ENCODE measurements around the gene PLK2.

DNA sequence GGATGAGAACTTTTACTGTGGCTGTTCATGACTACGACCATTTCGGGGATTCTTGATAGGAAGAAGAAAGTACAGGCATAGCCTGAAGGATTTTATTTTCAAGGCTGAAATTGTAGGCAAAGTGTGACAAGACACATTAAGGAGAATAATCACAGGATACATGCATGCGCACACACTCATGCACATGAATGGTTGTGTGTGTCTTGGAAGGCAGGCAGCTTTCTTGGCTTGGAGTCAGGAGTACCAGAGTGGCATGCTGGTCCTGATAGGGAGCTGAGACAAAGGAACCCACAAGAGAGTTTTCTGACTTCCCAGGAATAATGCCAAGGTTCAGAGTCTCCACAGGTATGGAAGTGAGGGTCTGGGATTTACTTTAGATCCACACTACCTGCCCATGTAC, 22.2 kb downstream of the PLK2 start:
- no peak for TF ChIP-seq RARB (CRISPR knock-in tag; IDR thresholded peaks at IDR 0.05)
- TF ChIP-seq, protein P1, sequence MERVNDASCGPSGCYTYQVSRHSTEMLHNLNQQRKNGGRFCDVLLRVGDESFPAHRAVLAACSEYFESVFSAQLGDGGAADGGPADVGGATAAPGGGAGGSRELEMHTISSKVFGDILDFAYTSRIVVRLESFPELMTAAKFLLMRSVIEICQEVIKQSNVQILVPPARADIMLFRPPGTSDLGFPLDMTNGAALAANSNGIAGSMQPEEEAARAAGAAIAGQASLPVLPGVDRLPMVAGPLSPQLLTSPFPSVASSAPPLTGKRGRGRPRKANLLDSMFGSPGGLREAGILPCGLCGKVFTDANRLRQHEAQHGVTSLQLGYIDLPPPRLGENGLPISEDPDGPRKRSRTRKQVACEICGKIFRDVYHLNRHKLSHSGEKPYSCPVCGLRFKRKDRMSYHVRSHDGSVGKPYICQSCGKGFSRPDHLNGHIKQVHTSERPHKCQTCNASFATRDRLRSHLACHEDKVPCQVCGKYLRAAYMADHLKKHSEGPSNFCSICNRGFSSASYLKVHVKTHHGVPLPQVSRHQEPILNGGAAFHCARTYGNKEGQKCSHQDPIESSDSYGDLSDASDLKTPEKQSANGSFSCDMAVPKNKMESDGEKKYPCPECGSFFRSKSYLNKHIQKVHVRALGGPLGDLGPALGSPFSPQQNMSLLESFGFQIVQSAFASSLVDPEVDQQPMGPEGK (CRISPR knock-in tag; IDR thresholded peaks at IDR 0.05; ENCODE audit: borderline replicate concordance): no peak
- no peak for TF ChIP-seq ZC3H10 (CRISPR knock-in tag; IDR thresholded peaks at IDR 0.05)
- no peak for TF ChIP-seq ARNTL (CRISPR knock-in tag; IDR thresholded peaks at IDR 0.05; ENCODE audit: borderline replicate concordance, low read depth)
- TF ChIP-seq BACH2 (CRISPR knock-in tag; IDR thresholded peaks at IDR 0.05; ENCODE audit: borderline replicate concordance): no peak
- TF ChIP-seq, protein P2, sequence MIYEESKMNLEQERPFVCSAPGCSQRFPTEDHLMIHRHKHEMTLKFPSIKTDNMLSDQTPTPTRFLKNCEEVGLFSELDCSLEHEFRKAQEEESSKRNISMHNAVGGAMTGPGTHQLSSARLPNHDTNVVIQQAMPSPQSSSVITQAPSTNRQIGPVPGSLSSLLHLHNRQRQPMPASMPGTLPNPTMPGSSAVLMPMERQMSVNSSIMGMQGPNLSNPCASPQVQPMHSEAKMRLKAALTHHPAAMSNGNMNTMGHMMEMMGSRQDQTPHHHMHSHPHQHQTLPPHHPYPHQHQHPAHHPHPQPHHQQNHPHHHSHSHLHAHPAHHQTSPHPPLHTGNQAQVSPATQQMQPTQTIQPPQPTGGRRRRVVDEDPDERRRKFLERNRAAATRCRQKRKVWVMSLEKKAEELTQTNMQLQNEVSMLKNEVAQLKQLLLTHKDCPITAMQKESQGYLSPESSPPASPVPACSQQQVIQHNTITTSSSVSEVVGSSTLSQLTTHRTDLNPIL (CRISPR knock-in tag; IDR thresholded peaks at IDR 0.05; ENCODE audit: low read depth): no peak
- TF ChIP-seq ZNF8 (CRISPR knock-in tag; IDR thresholded peaks at IDR 0.05): no peak
- TF ChIP-seq ZFP3 (CRISPR knock-in tag; IDR thresholded peaks at IDR 0.05): no peak
- no peak for TF ChIP-seq SNAI2 (CRISPR knock-in tag; IDR thresholded peaks at IDR 0.05)
- no peak for TF ChIP-seq ZNF70 (CRISPR knock-in tag; IDR thresholded peaks at IDR 0.05)
- TF ChIP-seq, protein P3, sequence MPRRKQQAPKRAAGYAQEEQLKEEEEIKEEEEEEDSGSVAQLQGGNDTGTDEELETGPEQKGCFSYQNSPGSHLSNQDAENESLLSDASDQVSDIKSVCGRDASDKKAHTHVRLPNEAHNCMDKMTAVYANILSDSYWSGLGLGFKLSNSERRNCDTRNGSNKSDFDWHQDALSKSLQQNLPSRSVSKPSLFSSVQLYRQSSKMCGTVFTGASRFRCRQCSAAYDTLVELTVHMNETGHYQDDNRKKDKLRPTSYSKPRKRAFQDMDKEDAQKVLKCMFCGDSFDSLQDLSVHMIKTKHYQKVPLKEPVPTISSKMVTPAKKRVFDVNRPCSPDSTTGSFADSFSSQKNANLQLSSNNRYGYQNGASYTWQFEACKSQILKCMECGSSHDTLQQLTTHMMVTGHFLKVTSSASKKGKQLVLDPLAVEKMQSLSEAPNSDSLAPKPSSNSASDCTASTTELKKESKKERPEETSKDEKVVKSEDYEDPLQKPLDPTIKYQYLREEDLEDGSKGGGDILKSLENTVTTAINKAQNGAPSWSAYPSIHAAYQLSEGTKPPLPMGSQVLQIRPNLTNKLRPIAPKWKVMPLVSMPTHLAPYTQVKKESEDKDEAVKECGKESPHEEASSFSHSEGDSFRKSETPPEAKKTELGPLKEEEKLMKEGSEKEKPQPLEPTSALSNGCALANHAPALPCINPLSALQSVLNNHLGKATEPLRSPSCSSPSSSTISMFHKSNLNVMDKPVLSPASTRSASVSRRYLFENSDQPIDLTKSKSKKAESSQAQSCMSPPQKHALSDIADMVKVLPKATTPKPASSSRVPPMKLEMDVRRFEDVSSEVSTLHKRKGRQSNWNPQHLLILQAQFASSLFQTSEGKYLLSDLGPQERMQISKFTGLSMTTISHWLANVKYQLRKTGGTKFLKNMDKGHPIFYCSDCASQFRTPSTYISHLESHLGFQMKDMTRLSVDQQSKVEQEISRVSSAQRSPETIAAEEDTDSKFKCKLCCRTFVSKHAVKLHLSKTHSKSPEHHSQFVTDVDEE (CRISPR knock-in tag; IDR thresholded peaks at IDR 0.05): no peak
